IMR-90 (cell line): ENCODE results near the gene ANKRD30A. TPM values are rescaled to one million over a fixed set of nuclear protein-coding genes. Genes with fewer than 3 reads are reported as not detected.
"Not testable (repeated sequence)": the region's sequence is repeated elsewhere in the genome, so short reads cannot be mapped to it uniquely, and the experiment has no call there.

Source experiments
- ATAC-seq: fragments of 200-7000 bp; cut with Tn5 transposase; 2 replicates; pipeline ENCODE4 v1.9.1; 2020; ENCODE audit warnings: low read depth, mild to moderate bottlenecking, moderate library complexity
- BruUV-seq: library from RNA; stranded (reverse); fragments of 400-500 nt; replicated peaks from 2 replicates; lab custom pipeline; 2021; lab: Mats Ljungman, UMichigan
- CTCF ChIA-PET: fragments of 300-600 bp; formaldehyde crosslinking; extraction: SDS; loops from one replicate; lab custom pipeline; 2021; ENCODE audit warnings: antibody characterized with exemption; lab: Yijun Ruan, JAX
- POLR2A ChIA-PET: fragments of 300-600 bp; sonication (Branson Sonifier 250); formaldehyde crosslinking; loops from one replicate; lab custom pipeline; 2022; ENCODE audit warnings: antibody characterized with exemption; ENCODE audit not compliant: unreplicated experiment; lab: Charles Lee
- DNase-seq: peaks from one replicate; pipeline ENCODE4 v3.0.0; 2013
- H2AFZ ChIP-seq: replicated peaks from 2 replicates; pipeline ENCODE3; 2013; ENCODE audit warnings: low read length, mild to moderate bottlenecking; ENCODE audit not compliant: poor library complexity
- H2AK5ac ChIP-seq: 2 replicates; pipeline ENCODE4 v1.6.1; 2013; ENCODE audit warnings: low read depth, low read length, inconsistent platforms
- H2AK9ac ChIP-seq: replicated peaks from 2 replicates; pipeline ENCODE3; 2013; ENCODE audit warnings: mild to moderate bottlenecking, low read depth, low read length, moderate library complexity; ENCODE audit not compliant: poor library complexity
- H2BK120ac ChIP-seq: 2 replicates; pipeline ENCODE4 v1.6.1; 2013; ENCODE audit warnings: low read depth, low read length, inconsistent platforms
- H2BK15ac ChIP-seq: 3 replicates; pipeline ENCODE4 v1.6.1; 2013; ENCODE audit warnings: low read depth, low read length, inconsistent platforms
- H2BK20ac ChIP-seq: 2 replicates; pipeline ENCODE4 v1.6.1; 2013; ENCODE audit warnings: low read depth, mild to moderate bottlenecking, inconsistent platforms, low read length, moderate library complexity
- H2BK5ac ChIP-seq: 2 replicates; pipeline ENCODE4 v1.6.1; 2013; ENCODE audit warnings: mild to moderate bottlenecking, low read depth, low read length, inconsistent platforms; ENCODE audit not compliant: poor library complexity, severe bottlenecking
- H3K14ac ChIP-seq: replicated peaks from 2 replicates; pipeline ENCODE4 v1.6.1; 2013; ENCODE audit warnings: low read depth, low read length, inconsistent platforms
- H3K18ac ChIP-seq: 2 replicates; pipeline ENCODE4 v1.6.1; 2013; ENCODE audit warnings: low read depth, low read length, control low read depth
- H3K23ac ChIP-seq: 2 replicates; pipeline ENCODE4 v1.6.1; 2013; ENCODE audit warnings: low read depth, low read length, inconsistent platforms
- H3K27ac ChIP-seq: 2 replicates; pipeline ENCODE4 v1.5.1; 2013; ENCODE audit warnings: mild to moderate bottlenecking, control low read depth, low read length; ENCODE audit not compliant: insufficient read depth
- H3K27me3 ChIP-seq: 2 replicates; pipeline ENCODE4 v1.6.1; 2013; ENCODE audit warnings: low read length; ENCODE audit not compliant: control insufficient read depth, insufficient read depth
- H3K36me3 ChIP-seq: 2 replicates; pipeline ENCODE4 v1.6.1; 2013; ENCODE audit warnings: low read length, mixed read lengths; ENCODE audit not compliant: control insufficient read depth, insufficient read depth
- H3K4ac ChIP-seq: 2 replicates; pipeline ENCODE4 v1.6.1; 2013; ENCODE audit warnings: low read depth, low read length, inconsistent platforms
- H3K4me1 ChIP-seq: 2 replicates; pipeline ENCODE4 v1.6.1; 2013; ENCODE audit warnings: low read length, mixed read lengths; ENCODE audit not compliant: control insufficient read depth, insufficient read depth
- H3K4me2 ChIP-seq: 2 replicates; pipeline ENCODE4 v1.6.1; 2013; ENCODE audit warnings: low read depth, mild to moderate bottlenecking, control low read depth, low read length, moderate library complexity
- H3K4me3 ChIP-seq: 2 replicates; pipeline ENCODE4 v1.5.1; 2013; ENCODE audit warnings: low read depth, mild to moderate bottlenecking, control low read depth, low read length, moderate library complexity; ENCODE audit not compliant: insufficient read depth
- H3K56ac ChIP-seq: 2 replicates; pipeline ENCODE4 v1.6.1; 2013; ENCODE audit warnings: low read length, inconsistent platforms; ENCODE audit not compliant: insufficient read depth; ENCODE audit errors: extremely low read depth
- H3K79me1 ChIP-seq, 2 experiments: 2 replicates each; pipeline ENCODE4 v1.6.1; 2013; ENCODE audit warnings: low read length in 2 of 2, inconsistent platforms in 1 of 2, low read depth in 1 of 2
- H3K9ac ChIP-seq: 2 replicates; pipeline ENCODE4 v1.6.1; 2013; ENCODE audit warnings: low read depth, low read length, control low read depth
- H3K9me1 ChIP-seq: 2 replicates; pipeline ENCODE4 v1.6.1; 2013; ENCODE audit warnings: low read length, inconsistent platforms; ENCODE audit not compliant: insufficient read depth
- H3K9me3 ChIP-seq: 2 replicates; pipeline ENCODE4 v1.6.1; 2013; ENCODE audit warnings: low read length; ENCODE audit not compliant: control insufficient read depth, insufficient read depth
- H4K20me1 ChIP-seq: 2 replicates; pipeline ENCODE4 v1.6.1; 2013; ENCODE audit warnings: low read length, inconsistent platforms; ENCODE audit not compliant: insufficient read depth
- H4K5ac ChIP-seq: 2 replicates; pipeline ENCODE4 v1.6.1; 2013; ENCODE audit warnings: mild to moderate bottlenecking, low read depth, low read length, control low read depth
- H4K8ac ChIP-seq, 2 experiments: 2 replicates each; pipeline ENCODE4 v1.6.1; 2013; ENCODE audit warnings: low read depth in 2 of 2, low read length in 2 of 2, control low read depth in 1 of 2, inconsistent platforms in 1 of 2
- H4K91ac ChIP-seq: 2 replicates; pipeline ENCODE4 v1.6.1; 2013; ENCODE audit warnings: low read depth, low read length, inconsistent platforms; ENCODE audit not compliant: insufficient read depth
- WGBS, 2 experiments: methylation state at CpG; one replicate each; pipeline versions ENCODE4 v1.1.5 to v1.1.7; 2013; ENCODE audit warnings: missing lambda C conversion rate in 2 of 2; ENCODE audit not compliant: insufficient read length in 1 of 2; ENCODE audit errors: extremely low coverage in 2 of 2; 5-methylcytosine and 5-hydroxymethylcytosine counted together
- dilution Hi-C: fragments of 300-500 bp; cut with HindIII; formaldehyde crosslinking; loops from one replicate; pipeline ENCODE4 v1.14.3; 2018; ENCODE audit warnings: low sequenced_read_pairs; ENCODE audit not compliant: unreplicated experiment
- in situ Hi-C: fragments of 300-500 bp; cut with MboI; formaldehyde crosslinking; loops from 3 replicates; pipeline ENCODE4 v1.14.3; 2019; ENCODE audit warnings: low sequenced_read_pairs, inconsistent platforms, mixed read lengths
- intact Hi-C: fragments of 100-400 bp; cut with micrococcal nuclease; formaldehyde crosslinking; loops from 2 replicates; pipeline ENCODE4 v1.10.0; 2022
- polyA plus RNA-seq, 3 experiments: library from polyadenylated mRNA; depleted of rRNA; stranded (reverse); fragments of >200 nt; gene quantifications; 2 replicates each; pipeline ENCODE4 v1.2.3, GENCODE V29; 2012; ENCODE audit warnings: low replicate concordance in 1 of 3
- total RNA-seq: library from RNA; depleted of rRNA; stranded (reverse); fragments of >200 nt; gene quantifications from 2 replicates; pipeline ENCODE4 v1.2.3, GENCODE V29; 2012

The ANKRD30A gene
- total and polyA plus RNA-seq, 2 of the 4 experiments (the other 2 are of a cell fraction) = not detected

DNA sequence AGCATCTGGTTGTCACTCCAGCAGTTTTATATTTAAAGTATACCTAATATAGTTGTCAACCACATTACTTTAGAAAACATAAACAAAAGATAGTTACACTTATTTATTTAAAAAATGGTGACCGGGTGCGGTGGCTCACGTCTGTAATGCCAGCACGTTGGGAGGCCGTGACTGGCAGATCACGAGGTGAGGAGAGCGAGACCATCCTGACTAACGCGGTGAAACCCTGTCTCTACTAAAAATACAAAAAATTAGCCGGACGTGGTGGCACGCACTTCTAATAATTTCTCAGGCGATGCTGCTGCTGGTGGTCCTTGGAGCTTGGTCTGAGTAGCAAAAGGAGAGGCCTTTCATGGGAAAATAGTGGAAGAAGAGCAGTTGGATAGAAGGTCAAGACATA lies 46.5 kb downstream of the ANKRD30A start:
- H3K9me1 ChIP-seq, H3K27me3 ChIP-seq, H3K79me1 ChIP-seq, H3K9me3 ChIP-seq, H4K8ac ChIP-seq, H3K14ac ChIP-seq, H3K18ac ChIP-seq, H4K5ac ChIP-seq, H3K4me3 ChIP-seq, H3K4me1 ChIP-seq, CTCF ChIA-PET, ATAC-seq, H2AK5ac ChIP-seq, POLR2A ChIA-PET, H3K4ac ChIP-seq, intact Hi-C loops, H3K23ac ChIP-seq, H2BK15ac ChIP-seq, dilution Hi-C loops, H2AK9ac ChIP-seq, H4K20me1 ChIP-seq, in situ Hi-C loops, H3K27ac ChIP-seq, H2BK5ac ChIP-seq, H3K9ac ChIP-seq, H2BK120ac ChIP-seq, H2AFZ ChIP-seq, H2BK20ac ChIP-seq, H4K91ac ChIP-seq, H3K4me2 ChIP-seq, H3K56ac ChIP-seq, H3K36me3 ChIP-seq, DNase-seq, BruUV-seq: not testable (repeated sequence)
- no CpG with 5 or more reads among the region's 13 CpGs for WGBS, 2 experiments

- H3K4ac ChIP-seq, intact Hi-C loops, H3K56ac ChIP-seq, H3K4me3 ChIP-seq, H4K8ac ChIP-seq, H3K9ac ChIP-seq, H3K9me3 ChIP-seq, POLR2A ChIA-PET, in situ Hi-C loops, H3K23ac ChIP-seq, H3K27me3 ChIP-seq, H4K5ac ChIP-seq, H3K14ac ChIP-seq, H3K18ac ChIP-seq, H2BK5ac ChIP-seq, H3K27ac ChIP-seq, H2AK9ac ChIP-seq, H2AFZ ChIP-seq, H2BK15ac ChIP-seq, H2BK120ac ChIP-seq, H2BK20ac ChIP-seq, dilution Hi-C loops, H3K36me3 ChIP-seq, H4K20me1 ChIP-seq, BruUV-seq, H3K9me1 ChIP-seq, H3K79me1 ChIP-seq, H2AK5ac ChIP-seq, H3K4me1 ChIP-seq, H4K91ac ChIP-seq, H3K4me2 ChIP-seq, CTCF ChIA-PET, DNase-seq, ATAC-seq: not testable (repeated sequence)
- 0% methylated on average over 1 of the region's 4 CpGs; no CpG with 5 or more reads in 1 of the 2 experiments for WGBS, 2 experiments
These were observed 52.9 kb downstream of the ANKRD30A start for GRCh38 chr10:37178296-37178695.
